B cell (primary cell): Measurements from ENCODE around the gene KIF9. TPM values are rescaled to one million over a fixed set of nuclear protein-coding genes. Genes with fewer than 3 reads are reported as not detected.

Experiments used
- ATAC-seq: fragments of 200-7000 bp; cut with Tn5 transposase; one replicate; pipeline ENCODE4 v1.10.0; 2021; ENCODE audit warnings: low read depth, mild to moderate bottlenecking, moderate number of reproducible peaks, moderate library complexity
- CTCF ChIA-PET: fragments of 350-600 bp; sonication (Branson Sonifier 250); formaldehyde crosslinking; loops from one replicate; lab custom pipeline; 2021; ENCODE audit warnings: antibody characterized with exemption, inconsistent platforms; lab: Charles Lee
- POLR2A ChIA-PET: fragments of 350-600 bp; sonication (Branson Sonifier 250); formaldehyde crosslinking; loops from one replicate; lab custom pipeline; 2021; ENCODE audit warnings: antibody characterized with exemption; lab: Charles Lee
- DNase-seq: peaks from one replicate; pipeline ENCODE4 v3.0.0; 2013
- H2AFZ ChIP-seq: 2 replicates; pipeline ENCODE4 v1.6.1; 2012; ENCODE audit warnings: mild to moderate bottlenecking, low read depth, low read length; ENCODE audit not compliant: insufficient read depth, poor library complexity, severe bottlenecking
- H3K27ac ChIP-seq, 2 donors: 1 replicate in 1 of 2; 2 replicates in 1 of 2; pipeline ENCODE4 v1.5.1; 2012 to 2013; ENCODE audit warnings: low read length in 2 of 2, mild to moderate bottlenecking in 2 of 2, moderate library complexity in 1 of 2
- H3K27me3 ChIP-seq, 4 experiments: fragments of 200-600 bp in 1 of 4; sonication (generic) in 1 of 4; replicated peaks in 1 of 4; 1 replicate in 2 of 4; 2 replicates in 2 of 4; pipeline versions ENCODE4 v1.6.1 to v1.7.0; 2013 to 2016; ENCODE audit warnings: low read length in 3 of 4, mild to moderate bottlenecking in 2 of 4, mixed read lengths in 1 of 4, moderate library complexity in 1 of 4; ENCODE audit not compliant: insufficient read depth in 4 of 4, control insufficient read depth in 3 of 4; ENCODE audit errors: control extremely low read depth in 1 of 4
- H3K36me3 ChIP-seq, 2 experiments: replicated peaks in 1 of 2; 1 replicate in 1 of 2; 2 replicates in 1 of 2; pipeline versions ENCODE4 v1.6.1 to v1.7.1; 2013; ENCODE audit warnings: low read length in 1 of 2; ENCODE audit not compliant: insufficient read depth in 2 of 2, control insufficient read depth in 1 of 2; ENCODE audit errors: control extremely low read depth in 1 of 2, extremely low read depth in 1 of 2
- H3K4me1 ChIP-seq, 2 donors: fragments of 200-600 bp in 1 of 2; sonication (generic) in 1 of 2; 1 replicate in 1 of 2; 2 replicates in 1 of 2; pipeline versions ENCODE4 v1.5.1 to v1.6.1; 2013 to 2017; ENCODE audit warnings: low read length in 2 of 2; ENCODE audit not compliant: control insufficient read depth in 2 of 2, insufficient read depth in 2 of 2
- H3K4me2 ChIP-seq: replicated peaks from 2 replicates; pipeline ENCODE3; 2012; ENCODE audit warnings: mild to moderate bottlenecking, low read depth, low read length; ENCODE audit not compliant: poor library complexity, severe bottlenecking
- H3K4me3 ChIP-seq, 5 experiments: fragments of 200-600 bp in 1 of 5; sonication (generic) in 1 of 5; 1 replicate in 3 of 5; 2 replicates in 2 of 5; pipeline versions ENCODE4 v1.5.1 to v1.7.0; 2011 to 2016; ENCODE audit warnings: low read length in 4 of 5, mild to moderate bottlenecking in 4 of 5, low read depth in 2 of 5, control low read depth in 1 of 5, moderate library complexity in 1 of 5; ENCODE audit not compliant: insufficient read depth in 1 of 5; ENCODE audit errors: control extremely low read depth in 1 of 5, extremely low read depth in 1 of 5
- H3K79me2 ChIP-seq: fragments of 200-600 bp; sonication (generic); one replicate; pipeline ENCODE4 v1.6.0; 2016; ENCODE audit warnings: low read length; ENCODE audit not compliant: control insufficient read depth, insufficient read depth
- H3K9ac ChIP-seq: fragments of 200-600 bp; sonication (generic); 2 replicates; pipeline ENCODE4 v1.6.1; 2017; ENCODE audit warnings: mild to moderate bottlenecking, low read length, moderate library complexity
- H3K9me3 ChIP-seq, 3 donors: one replicate each; pipeline versions ENCODE4 v1.6.1 to v1.7.1; 2013; ENCODE audit warnings: low read length in 2 of 3; ENCODE audit not compliant: control insufficient read depth in 2 of 3, insufficient read depth in 1 of 3; ENCODE audit errors: control extremely low read depth in 1 of 3
- H4K20me1 ChIP-seq: 2 replicates; pipeline ENCODE4 v1.6.0; 2012; ENCODE audit warnings: mild to moderate bottlenecking, low read length; ENCODE audit not compliant: insufficient read depth, control insufficient read depth, poor library complexity, severe bottlenecking
- H3K27ac Mint-ChIP-seq: one replicate; pipeline ENCODE4 v1.8.0; 2021; ENCODE audit warnings: mixed read lengths
- H3K27me3 Mint-ChIP-seq: one replicate; pipeline ENCODE4 v1.8.0; 2021; ENCODE audit warnings: mixed read lengths
- H3K4me1 Mint-ChIP-seq: one replicate; pipeline ENCODE4 v1.8.0; 2021; ENCODE audit warnings: mixed read lengths
- H3K4me3 Mint-ChIP-seq: one replicate; pipeline ENCODE4 v1.8.0; 2021; ENCODE audit warnings: mixed read lengths
- H3K9me3 Mint-ChIP-seq: one replicate; pipeline ENCODE4 v1.8.0; 2022; ENCODE audit warnings: mixed read lengths; ENCODE audit not compliant: insufficient read depth
- CTCF ChIP-seq: fragments of 200-600 bp; IDR thresholded peaks from one replicate; pipeline ENCODE4 v1.8.0; 2022; ENCODE audit warnings: antibody characterized with exemption, mild to moderate bottlenecking
- EZH2 ChIP-seq: IDR thresholded peaks from 2 replicates; pipeline ENCODE4 v1.6.1; 2012; ENCODE audit warnings: borderline replicate concordance, low read depth, mild to moderate bottlenecking, moderate library complexity, low read length; ENCODE audit not compliant: insufficient read depth, poor library complexity, severe bottlenecking
- whole genome bisulfite sequencing: methylation state at CpG from one replicate; pipeline ENCODE4 v1.1.5; 2013; ENCODE audit warnings: missing lambda C conversion rate; ENCODE audit not compliant: insufficient coverage; 5-methylcytosine and 5-hydroxymethylcytosine counted together
- intact Hi-C: fragments of 100-400 bp; cut with micrococcal nuclease; formaldehyde crosslinking; loops from one replicate; pipeline ENCODE4 v1.10.0; 2022
- polyA plus RNA-seq: library from polyadenylated mRNA; depleted of rRNA; stranded (reverse); fragments of >200 nt; gene quantifications from 2 replicates; pipeline ENCODE4 v1.2.3, GENCODE V29; 2012
- total RNA-seq, 2 donors: library from RNA; stranded (reverse); fragments of 120-200 nt in 1 of 2; gene quantifications; 1 replicate in 1 of 2; 2 replicates in 1 of 2; pipeline versions ENCODE4 v1.2.3 to v1.2.4, GENCODE V29; 2013 to 2022

KIF9 gene
- total and polyA plus RNA-seq, 2 donors (not counting 1 experiment from before 2014, with no cell fraction given), result 3.0 to 3.8 TPM

DNA sequence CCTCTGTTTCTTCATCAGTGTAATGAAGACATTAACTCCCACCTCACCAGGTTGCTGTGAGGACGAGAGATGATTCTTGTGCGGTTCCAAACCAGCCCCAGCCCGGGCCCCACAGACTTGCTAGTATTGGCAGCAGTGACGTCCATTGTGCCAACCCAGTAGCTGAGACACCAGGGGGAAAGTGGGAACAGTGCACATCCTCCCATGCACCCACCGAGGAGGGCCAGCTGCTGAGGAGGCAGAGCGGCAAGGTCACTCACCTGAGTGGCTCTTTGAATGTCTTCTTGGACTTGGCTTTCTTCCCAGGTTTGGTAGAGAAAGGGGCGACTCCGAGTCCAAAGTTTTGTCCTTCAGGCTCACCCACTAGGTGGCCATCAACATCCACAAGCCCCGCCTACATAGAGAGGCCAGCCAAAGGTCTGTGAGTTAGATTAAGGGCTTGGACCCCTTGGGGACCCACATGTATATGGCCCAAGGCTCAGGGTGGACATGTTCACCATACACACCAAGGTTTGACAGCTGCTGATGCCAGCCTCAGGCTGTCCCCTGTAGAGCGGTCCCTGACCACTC lies 38.0 kb downstream of the KIF9 start:
- ChIA-PET CTCF (no interaction called here), POLR2A (no interaction called here)
- no peak overlapping the region for H3K4me3 ChIP-seq
- no peak overlapping the region for H2AFZ ChIP-seq
- H3K27ac ChIP-seq, result no peak overlapping the region
- H3K4me2 ChIP-seq, result no peak overlapping the region
- H3K9me3 ChIP-seq, result no peaks in the 10 kb centered on the region
- no peaks in the 10 kb centered on the region for H3K36me3 ChIP-seq
- Mint-ChIP-seq H3K4me1 (no peaks in the 10 kb centered on the region), H3K27ac (no peak overlapping the region), H3K4me3 (no peak overlapping the region), H3K9me3 (no peaks in the 10 kb centered on the region), H3K27me3 (no peaks in the 10 kb centered on the region)
- H4K20me1 ChIP-seq, result no peaks in the 10 kb centered on the region
- H3K27me3 ChIP-seq, result no peaks in the 10 kb centered on the region
- intact Hi-C loops, result no loop called here
- no peaks in the 10 kb centered on the region for H3K79me2 ChIP-seq
- H3K9ac ChIP-seq, result no peak overlapping the region
- WGBS, result 98% methylated on average over 5 of the region's 10 CpGs
- DNase-seq, result no peak
- no peak for ATAC-seq
- no peaks in the 10 kb centered on the region for H3K4me1 ChIP-seq
- TF ChIP-seq CTCF (no peak), EZH2 (no peak)

- ATAC-seq, result no peak
- H3K9me3 Mint-ChIP-seq, result no peaks in the 10 kb centered on the region
- no peak for DNase-seq
- no peaks in the 10 kb centered on the region for H3K4me1 Mint-ChIP-seq
- H3K27ac Mint-ChIP-seq, result no peak overlapping the region
- no peak overlapping the region for H3K4me3 Mint-ChIP-seq
- H3K27me3 Mint-ChIP-seq, result no peaks in the 10 kb centered on the region
- Histone ChIP-seq H3K4me1 (no peaks in the 10 kb centered on the region), H3K9me3 (no peaks in the 10 kb centered on the region), H4K20me1 (no peaks in the 10 kb centered on the region), H2AFZ (no peak overlapping the region), H3K9ac (no peak overlapping the region), H3K27ac (no peak overlapping the region), H3K36me3 (no peaks in the 10 kb centered on the region), H3K4me2 (no peak overlapping the region), H3K79me2 (no peaks in the 10 kb centered on the region), H3K4me3 (no peak overlapping the region), H3K27me3 (no peaks in the 10 kb centered on the region)
- WGBS, result 96% methylated on average over 6 of the region's 9 CpGs
- intact Hi-C loops, result no loop called here
- ChIA-PET CTCF (no interaction called here), POLR2A (no interaction called here)
- no peak for TF ChIP-seq EZH2
Observed at GRCh38 chr3:47243419-47244147, 39.0 kb downstream of the KIF9 start.
